Fibroblast of skin of right biceps (primary cell): Measurements from ENCODE around the gene HOXD3.

Experiments
- DNase-seq: peaks from one replicate; pipeline ENCODE4 v3.0.0-alpha.2; 2013

The HOXD3 gene

GRCh38 chr2:176121190-176122051 lies 35.7 kb upstream of the HOXD3 start:
- DNase-seq: no peak

- DNase-seq: no peak
Measured at GRCh38 chr2:176122052-176122682, 34.9 kb upstream of the HOXD3 start.

GRCh38 chr2:176122683-176123410 lies 34.3 kb upstream of the HOXD3 start, which contains the start of gene HOXD9:
HOXD9 (plus strand) TSS chr2:176122719; CDS start chr2:176122769, 50 bp downstream.
- peak; percentile 90 for DNase-seq

DNA sequence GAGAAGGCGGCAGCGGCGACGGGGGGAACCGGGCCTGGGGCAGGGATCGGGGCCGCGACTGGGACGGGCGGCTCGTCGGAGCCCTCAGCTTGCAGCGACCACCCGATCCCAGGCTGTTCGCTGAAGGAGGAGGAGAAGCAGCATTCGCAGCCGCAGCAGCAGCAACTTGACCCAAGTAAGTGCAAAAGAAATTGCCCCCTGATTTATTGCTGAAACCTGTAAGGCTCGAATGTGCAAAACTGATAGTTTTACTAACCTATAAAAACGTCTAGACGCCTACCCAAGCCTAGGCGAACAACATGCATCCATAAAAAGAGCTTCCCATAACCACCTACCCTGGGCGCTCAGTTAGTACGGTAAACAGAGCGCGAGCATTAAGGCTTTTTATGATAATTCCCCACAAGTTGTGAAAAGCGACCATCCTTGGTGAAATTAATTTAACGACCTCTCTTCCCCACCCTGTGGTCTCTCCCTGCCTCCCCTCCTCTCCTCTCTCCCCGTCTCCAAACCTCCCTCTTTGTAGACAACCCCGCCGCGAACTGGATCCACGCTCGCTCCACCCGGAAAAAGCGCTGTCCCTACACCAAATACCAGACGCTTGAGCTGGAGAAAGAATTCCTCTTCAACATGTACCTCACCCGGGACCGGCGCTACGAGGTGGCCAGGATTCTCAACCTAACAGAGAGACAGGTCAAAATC lies 33.5 kb upstream of the HOXD3 start:
- DNase-seq: no peak

DNA sequence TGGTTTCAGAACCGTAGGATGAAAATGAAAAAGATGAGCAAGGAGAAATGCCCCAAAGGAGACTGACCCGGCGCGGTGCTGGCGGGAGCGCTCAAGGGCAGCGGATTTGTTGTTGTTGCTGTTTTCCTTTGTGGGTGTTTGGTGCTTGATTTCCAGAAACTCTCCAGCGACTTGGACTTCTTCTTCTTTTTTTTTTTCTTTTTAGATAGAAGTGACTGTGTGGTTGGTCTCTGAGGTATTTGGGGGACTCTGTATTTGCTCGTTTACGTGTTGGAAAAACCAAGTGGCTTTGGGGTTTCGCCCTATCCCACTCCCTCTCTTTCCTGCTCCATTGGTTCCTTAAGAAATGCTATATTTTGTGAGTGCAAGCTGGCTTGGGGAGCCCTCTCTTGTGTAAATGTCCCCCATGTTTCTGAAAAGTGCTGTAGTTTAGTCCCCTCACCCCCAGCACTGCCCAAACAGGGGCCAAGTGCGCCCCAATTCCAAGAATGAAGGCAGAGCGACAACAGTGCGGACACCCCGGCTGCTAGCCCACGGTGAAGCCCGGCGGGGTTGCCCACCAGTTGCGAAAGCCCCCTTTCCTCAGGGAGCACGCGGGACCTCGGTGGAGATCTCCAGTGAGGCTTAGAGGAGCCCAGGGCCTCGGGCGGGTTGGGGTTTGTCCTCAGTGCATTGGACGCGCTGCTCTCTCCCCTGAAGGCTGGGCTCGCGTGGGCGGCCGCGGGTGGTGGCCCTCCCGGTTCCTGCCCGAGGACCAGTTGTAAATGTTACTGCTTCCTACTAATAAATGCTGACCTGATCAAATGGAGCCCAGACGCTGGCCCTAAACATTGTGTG lies 32.8 kb upstream of the HOXD3 start:
- DNase-seq: no peak

DNA sequence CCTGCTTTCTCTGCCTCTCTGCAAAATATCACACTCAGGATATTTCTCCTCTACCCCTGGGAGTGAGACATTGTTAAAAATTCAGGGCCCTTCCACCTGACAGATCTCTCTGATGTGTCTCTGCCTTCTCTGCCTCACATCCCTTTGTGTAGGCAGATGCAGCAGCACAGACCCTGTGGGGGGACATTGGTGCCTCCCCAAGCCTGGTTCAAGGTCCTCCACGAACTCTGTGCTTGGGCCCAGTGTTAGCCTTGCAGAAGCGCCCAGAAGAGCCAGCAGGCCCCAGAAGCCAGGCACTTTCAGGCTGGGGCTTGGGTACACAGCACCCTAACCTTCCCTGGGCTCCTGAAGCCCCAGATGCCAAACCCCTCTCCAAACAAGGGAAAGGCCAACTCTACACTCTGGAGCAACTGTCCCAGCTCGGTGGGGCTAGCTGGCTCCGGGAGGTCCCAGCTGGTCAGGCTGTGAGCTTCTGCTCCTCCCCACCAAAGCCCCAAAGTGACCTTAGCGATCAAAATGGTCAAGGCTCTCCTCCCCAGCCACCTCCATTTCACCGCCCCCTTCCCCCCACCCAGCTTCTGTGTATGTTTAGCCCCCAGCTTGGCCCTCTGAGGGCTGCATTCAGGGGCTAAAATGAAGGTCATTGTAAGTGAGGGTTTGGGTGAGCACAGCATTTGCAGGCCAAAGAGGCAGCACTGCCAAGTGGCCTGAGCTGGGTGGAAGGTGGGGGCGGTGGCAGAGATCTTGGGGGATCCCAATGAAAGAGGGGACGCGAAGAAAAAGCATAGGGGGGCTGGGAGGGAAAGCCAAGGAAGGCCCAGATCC lies 31.9 kb upstream of the HOXD3 start:
- DNase-seq: no peak

- DNase-seq: no peak
Measured at GRCh38 chr2:176125772-176126054, 31.4 kb upstream of the HOXD3 start.

- peak; percentile 82 for DNase-seq
Measured at GRCh38 chr2:176126929-176127773, 30.0 kb upstream of the HOXD3 start.

DNA sequence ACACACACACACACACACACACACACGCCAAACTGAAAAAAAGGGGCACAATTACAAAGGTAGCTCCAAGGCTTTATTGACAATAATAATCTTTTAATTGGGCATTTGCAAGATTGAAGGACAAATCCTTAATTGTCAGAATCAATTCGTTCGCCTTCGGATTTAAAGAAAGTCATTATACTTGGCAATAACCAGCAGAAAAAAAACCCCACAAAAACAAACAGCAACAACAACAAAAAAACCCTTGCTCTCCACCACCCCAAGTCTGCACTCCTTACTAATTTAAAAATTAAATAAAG lies 29.4 kb upstream of the HOXD3 start:
- no peak for DNase-seq

- DNase-seq: peak; percentile 68
Measured at GRCh38 chr2:176128172-176128981, 28.7 kb upstream of the HOXD3 start.

- DNase-seq: peak; percentile 97
Measured at GRCh38 chr2:176128982-176129796, 27.9 kb upstream of the HOXD3 start, which contains the start of gene HOXD8. HOXD8 (plus strand) TSS chr2:176129705; CDS start chr2:176130367, 662 bp downstream.

- DNase-seq: no peak
Measured at GRCh38 chr2:176129813-176130146, 27.3 kb upstream of the HOXD3 start.

- DNase-seq: peak; percentile 96
Measured at GRCh38 chr2:176130147-176130956, 26.8 kb upstream of the HOXD3 start.

DNA sequence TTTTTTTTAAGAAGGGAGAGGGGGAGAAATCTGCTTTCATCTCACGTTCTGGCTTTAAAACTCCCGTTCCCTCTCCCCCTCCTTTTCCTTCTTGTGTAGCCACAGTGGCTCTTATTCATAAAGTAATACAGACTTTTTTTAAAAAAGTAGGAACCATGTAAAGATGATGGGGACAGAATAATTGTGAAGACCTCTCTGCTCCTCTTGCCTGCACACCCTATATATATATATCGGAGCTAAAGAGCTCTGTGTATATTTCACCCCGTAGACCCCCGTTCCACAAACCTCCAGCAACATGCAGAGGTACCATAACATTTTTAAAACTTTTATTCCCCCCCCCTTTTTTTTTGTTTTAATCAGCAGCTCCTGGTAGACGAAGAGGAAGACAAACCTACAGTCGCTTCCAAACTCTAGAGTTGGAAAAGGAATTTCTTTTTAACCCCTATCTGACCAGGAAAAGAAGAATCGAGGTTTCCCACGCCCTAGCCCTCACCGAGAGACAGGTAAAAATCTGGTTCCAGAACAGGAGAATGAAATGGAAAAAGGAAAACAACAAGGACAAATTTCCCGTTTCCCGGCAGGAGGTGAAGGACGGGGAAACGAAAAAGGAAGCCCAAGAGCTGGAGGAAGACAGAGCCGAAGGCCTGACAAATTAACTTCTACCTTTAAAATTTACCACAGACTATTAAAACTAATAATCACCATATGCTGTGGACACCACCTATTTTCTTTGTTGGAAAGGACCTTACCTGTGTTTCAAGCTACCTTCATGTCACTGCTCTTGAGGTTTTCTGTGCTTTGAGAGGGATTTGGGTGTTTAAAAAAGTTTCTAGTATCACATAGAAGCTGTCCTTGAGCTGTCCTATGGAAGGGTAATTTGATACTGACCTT lies 25.9 kb upstream of the HOXD3 start:
- DNase-seq: no peak

DNA sequence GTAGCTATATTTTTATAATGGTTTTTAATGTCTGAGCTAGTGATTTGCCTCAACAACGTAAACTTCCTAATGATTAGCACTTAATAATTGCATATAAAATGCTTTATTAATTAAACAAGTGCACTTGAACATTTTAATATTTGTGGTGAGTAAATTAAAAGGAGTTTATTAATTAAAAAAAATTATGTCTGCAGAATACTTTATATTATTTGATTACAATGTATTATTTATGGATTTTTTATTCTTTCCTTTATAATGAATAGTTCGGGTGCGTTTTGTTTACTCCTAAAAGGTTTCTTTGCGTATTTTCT lies 25.3 kb upstream of the HOXD3 start:
- DNase-seq: no peak

- peak; percentile 91 for DNase-seq
Measured at GRCh38 chr2:176132205-176133171, 24.6 kb upstream of the HOXD3 start.
